K562 (cell line): ENCODE results near the gene GRWD1. TPM values are rescaled to one million over a fixed set of nuclear protein-coding genes. Genes with fewer than 3 reads are reported as not detected.

Experiments used
- CHD2 ChIP-seq: IDR thresholded peaks from 2 replicates; pipeline ENCODE4 v1.6.1; 2011; ENCODE audit warnings: low read depth, low read length
- CHD7 ChIP-seq: fragments of 200-600 bp; sonication (generic); IDR thresholded peaks from one replicate; pipeline ENCODE4 v1.6.1; 2012; ENCODE audit warnings: mild to moderate bottlenecking, low read depth, low read length, inconsistent platforms
- COPS2 ChIP-seq: fragments of 450-650 bp; conservative IDR thresholded peaks from 2 replicates; pipeline ENCODE4 v1.6.1; 2016; ENCODE audit warnings: mild to moderate bottlenecking, moderate library complexity
- ETV1 ChIP-seq: fragments of 450-650 bp; conservative IDR thresholded peaks from 2 replicates; pipeline ENCODE4 v1.6.1; 2016; ENCODE audit warnings: missing genetic modification characterization, control low read depth, low read depth, missing compliant biosample characterization
- MAX ChIP-seq: sonication (generic); formaldehyde crosslinking; IDR thresholded peaks from 2 replicates; pipeline ENCODE4 v1.9.0; 2022; ENCODE audit warnings: mild to moderate bottlenecking, missing genetic modification reagents
- NFATC3 ChIP-seq: fragments of 450-650 bp; IDR thresholded peaks from 2 replicates; pipeline ENCODE4 v1.6.1; 2017; ENCODE audit warnings: mild to moderate bottlenecking
- RBM25 ChIP-seq: fragments of 200-400 bp; formaldehyde crosslinking; IDR thresholded peaks from 2 replicates; pipeline ENCODE4 v1.6.1; 2018; ENCODE audit warnings: low read length, low read depth, moderate library complexity; ENCODE audit not compliant: severe bottlenecking
- RFX7 ChIP-seq: fragments of 250-450 bp; sonication (Bioruptor Pico); IDR thresholded peaks from 2 replicates; pipeline ENCODE4 v1.5.1; 2021; ENCODE audit warnings: mild to moderate bottlenecking
- THRA ChIP-seq: fragments of 450-650 bp; IDR thresholded peaks from 2 replicates; pipeline ENCODE4 v1.6.1; 2017; ENCODE audit warnings: mild to moderate bottlenecking, moderate library complexity
- ZBTB26 ChIP-seq: fragments of 450-650 bp; formaldehyde crosslinking; IDR thresholded peaks from 2 replicates; pipeline ENCODE4 v1.4.0; 2022; ENCODE audit warnings: missing genetic modification characterization
- ZNF12 ChIP-seq: sonication (generic); formaldehyde crosslinking; IDR thresholded peaks from 2 replicates; pipeline ENCODE4 v1.4.0; 2020; ENCODE audit warnings: mild to moderate bottlenecking, missing genetic modification reagents
- ZNF146 ChIP-seq: IDR thresholded peaks from one replicate; pipeline ENCODE4 v1.6.1; 2018; ENCODE audit warnings: missing compliant biosample characterization; ENCODE audit not compliant: unreplicated experiment
- ZNF274 ChIP-seq: IDR thresholded peaks from 2 replicates; pipeline ENCODE4 v1.6.1; 2011; ENCODE audit warnings: low read depth, mild to moderate bottlenecking, low read length, moderate library complexity, borderline replicate concordance
- ZZZ3 ChIP-seq: fragments of 450-650 bp; IDR thresholded peaks from 2 replicates; pipeline ENCODE4 v1.6.1; 2016; ENCODE audit warnings: antibody characterized with exemption, mild to moderate bottlenecking, moderate library complexity
- polyA plus RNA-seq, 8 experiments: library from polyadenylated mRNA; depleted of rRNA in 4 of 8; stranded (reverse) in 5 of 8; unstranded in 3 of 8; fragments of >200 nt; fragmentation: Nextera tagmentation in 2 of 8; fragmentation: Illumina TruSeq in 1 of 8; extraction: Ambion mirVana in 2 of 8; extraction: Trizol in 1 of 8; gene quantifications; 2 replicates each; pipeline versions ENCODE4 v1.2.1 to v1.2.3, GENCODE V29; 2011 to 2014; ENCODE audit warnings: inconsistent platforms in 1 of 8, missing spikeins in 1 of 8
- total RNA-seq, 7 experiments: library from RNA; depleted of rRNA in 6 of 7; stranded (reverse); fragments of >200 nt in 6 of 7; fragmentation: Illumina TruSeq in 2 of 7; extraction: Trizol in 2 of 7; gene quantifications; 2 replicates each; pipeline versions ENCODE4 v1.2.1 to v1.2.3, GENCODE V29; 2011 to 2021; ENCODE audit warnings: low replicate concordance in 1 of 7

GRWD1 gene
- total and polyA plus RNA-seq, 9 of the 15 experiments (the other 6 are each of a cell fraction or from before 2014, with no cell fraction given): 1.5 to 87.2 (median 24.5) TPM

GRCh38 chr19:48469289-48469881, 23.6 kb downstream of the GRWD1 start, which contains the start of gene CYTH2 (continued):
- TF ChIP-seq CHD7 (no peak), ETV1 (tag) (peak; percentile 89), THRA (no peak), COPS2 (no peak), RFX7 (CRISPR knock-in tag) (no peak), ZNF12 (CRISPR knock-in tag) (0 out of 2 replicates have a peak, but pooled peaks have one; percentile 16), ZBTB26 (CRISPR knock-in tag) (0 out of 2 replicates have a peak, but pooled peaks have one; percentile 65), CHD2 (no peak), NFATC3 (no peak), ZNF146 (no peak), ZZZ3 (no peak), RBM25 (no peak), ZNF274 (no peak), MAX (CRISPR knock-in tag) (no peak)
